Measurements from ENCODE around the gene MRPS31.

The MRPS31 gene

DNA sequence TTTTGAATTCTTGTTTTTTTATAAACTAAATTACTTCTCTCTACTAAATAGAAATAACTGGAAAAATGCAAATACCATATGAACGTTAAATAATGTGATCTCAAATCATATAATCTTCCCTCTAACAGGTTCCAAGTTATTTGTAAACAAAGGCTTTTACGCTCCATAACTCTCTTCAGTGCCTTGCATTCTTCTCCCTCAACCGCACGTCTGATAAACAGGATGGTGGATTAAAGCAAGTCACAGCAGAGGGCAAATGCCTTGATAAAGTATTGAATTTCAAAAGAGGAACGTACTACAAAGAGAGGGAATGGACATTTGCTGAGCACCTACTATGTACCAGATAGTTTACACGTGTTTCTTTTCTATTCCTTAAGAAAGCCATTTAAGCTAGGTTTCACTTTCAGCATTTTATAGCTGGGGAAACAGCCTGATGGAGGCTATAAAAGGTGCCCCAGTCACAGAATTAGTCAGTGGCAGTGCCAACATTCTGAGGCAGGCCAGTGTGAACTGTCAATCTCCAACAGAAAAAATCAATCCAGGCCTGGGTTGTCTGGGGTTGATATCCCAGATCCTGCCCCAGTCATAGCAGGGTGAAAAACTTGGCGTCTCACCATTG, 15.8 kb downstream of the MRPS31 start:
- TF ChIP-seq TAF1 (IDR thresholded peaks at IDR 0.05; ENCODE audit: borderline replicate concordance, insufficient read depth, low read length) (no peak), FOXP2 (optimal IDR thresholded peaks at IDR 0.05; ENCODE audit: borderline replicate concordance, extremely low read depth, extremely low read length, insufficient read depth) (no peak)

DNA sequence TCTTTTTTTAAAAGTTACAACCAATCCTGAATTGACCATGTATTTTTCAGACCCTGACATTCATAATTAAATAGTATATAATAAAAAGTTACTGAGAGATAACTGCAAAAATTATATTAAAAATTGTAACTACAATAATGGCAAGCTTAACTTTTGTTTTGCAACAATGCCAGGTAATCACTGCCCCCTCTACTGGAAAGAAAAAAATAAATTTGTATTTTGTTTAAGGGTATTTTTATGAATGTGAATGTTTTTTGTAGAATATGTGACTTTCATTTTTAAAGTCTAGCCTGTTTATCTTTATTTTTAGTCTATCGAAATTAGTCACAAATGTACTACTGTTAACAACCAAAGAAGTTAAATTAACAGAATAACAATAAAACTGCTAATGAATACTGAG, 21.7 kb downstream of the MRPS31 start:
- no peak for TF ChIP-seq POLR2AphosphoS5 (IDR thresholded peaks at IDR 0.05; ENCODE audit: low read depth, low read length)
- TF ChIP-seq, protein P1, sequence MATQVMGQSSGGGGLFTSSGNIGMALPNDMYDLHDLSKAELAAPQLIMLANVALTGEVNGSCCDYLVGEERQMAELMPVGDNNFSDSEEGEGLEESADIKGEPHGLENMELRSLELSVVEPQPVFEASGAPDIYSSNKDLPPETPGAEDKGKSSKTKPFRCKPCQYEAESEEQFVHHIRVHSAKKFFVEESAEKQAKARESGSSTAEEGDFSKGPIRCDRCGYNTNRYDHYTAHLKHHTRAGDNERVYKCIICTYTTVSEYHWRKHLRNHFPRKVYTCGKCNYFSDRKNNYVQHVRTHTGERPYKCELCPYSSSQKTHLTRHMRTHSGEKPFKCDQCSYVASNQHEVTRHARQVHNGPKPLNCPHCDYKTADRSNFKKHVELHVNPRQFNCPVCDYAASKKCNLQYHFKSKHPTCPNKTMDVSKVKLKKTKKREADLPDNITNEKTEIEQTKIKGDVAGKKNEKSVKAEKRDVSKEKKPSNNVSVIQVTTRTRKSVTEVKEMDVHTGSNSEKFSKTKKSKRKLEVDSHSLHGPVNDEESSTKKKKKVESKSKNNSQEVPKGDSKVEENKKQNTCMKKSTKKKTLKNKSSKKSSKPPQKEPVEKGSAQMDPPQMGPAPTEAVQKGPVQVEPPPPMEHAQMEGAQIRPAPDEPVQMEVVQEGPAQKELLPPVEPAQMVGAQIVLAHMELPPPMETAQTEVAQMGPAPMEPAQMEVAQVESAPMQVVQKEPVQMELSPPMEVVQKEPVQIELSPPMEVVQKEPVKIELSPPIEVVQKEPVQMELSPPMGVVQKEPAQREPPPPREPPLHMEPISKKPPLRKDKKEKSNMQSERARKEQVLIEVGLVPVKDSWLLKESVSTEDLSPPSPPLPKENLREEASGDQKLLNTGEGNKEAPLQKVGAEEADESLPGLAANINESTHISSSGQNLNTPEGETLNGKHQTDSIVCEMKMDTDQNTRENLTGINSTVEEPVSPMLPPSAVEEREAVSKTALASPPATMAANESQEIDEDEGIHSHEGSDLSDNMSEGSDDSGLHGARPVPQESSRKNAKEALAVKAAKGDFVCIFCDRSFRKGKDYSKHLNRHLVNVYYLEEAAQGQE (IDR thresholded peaks at IDR 0.05; ENCODE audit: insufficient read depth in 1 of 2, low read depth in 2 of 2, low read length in 2 of 2) = no peak

GRCh38 chr13:40732658-40733057, 38.3 kb downstream of the MRPS31 start:
- no peak for TF ChIP-seq POLR2AphosphoS5 (IDR thresholded peaks at IDR 0.05; ENCODE audit: low read depth, low read length)
- TF ChIP-seq TAF1 (IDR thresholded peaks at IDR 0.05; ENCODE audit: borderline replicate concordance, insufficient read depth, low read length) = no peak
- TF ChIP-seq FOXP2 (optimal IDR thresholded peaks at IDR 0.05; ENCODE audit: borderline replicate concordance, extremely low read depth, extremely low read length, insufficient read depth) = no peak
- no peak for TF ChIP-seq SIN3A (IDR thresholded peaks at IDR 0.05; ENCODE audit: borderline replicate concordance, insufficient read depth, low read length)
- TF ChIP-seq, protein P1 (IDR thresholded peaks at IDR 0.05; ENCODE audit: insufficient read depth in 1 of 2, low read depth in 2 of 2, low read length in 2 of 2) = no peak

- TF ChIP-seq, protein P1 (IDR thresholded peaks at IDR 0.05; ENCODE audit: insufficient read depth in 1 of 2, low read depth in 2 of 2, low read length in 2 of 2) = no peak
- TF ChIP-seq TAF1 (IDR thresholded peaks at IDR 0.05; ENCODE audit: borderline replicate concordance, insufficient read depth, low read length) = no peak
- no peak for TF ChIP-seq FOXP2 (optimal IDR thresholded peaks at IDR 0.05; ENCODE audit: borderline replicate concordance, extremely low read depth, extremely low read length, insufficient read depth)
- TF ChIP-seq POLR2AphosphoS5 (IDR thresholded peaks at IDR 0.05; ENCODE audit: low read depth, low read length) = no peak
- no peak for TF ChIP-seq SIN3A (IDR thresholded peaks at IDR 0.05; ENCODE audit: borderline replicate concordance, insufficient read depth, low read length)
These were observed 42.4 kb downstream of the MRPS31 start for GRCh38 chr13:40728595-40728994.

DNA sequence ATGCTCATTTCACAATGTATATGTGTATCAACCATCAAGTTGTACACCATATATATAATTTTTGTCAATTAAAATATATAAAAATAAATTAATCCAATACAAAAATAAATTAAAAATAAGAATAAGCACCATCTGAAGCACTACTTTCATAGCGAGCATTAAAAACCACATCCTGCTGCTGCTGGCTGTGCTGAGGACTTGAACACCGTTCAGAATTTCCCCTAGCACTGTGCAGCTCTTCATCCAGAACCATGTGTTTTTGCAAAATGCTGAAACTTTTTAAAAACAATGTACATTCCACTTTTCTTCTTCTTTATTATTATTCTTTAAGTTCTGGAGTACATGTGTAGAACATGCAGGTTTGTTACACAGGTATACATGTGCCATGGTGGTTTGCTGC, 64.6 kb downstream of the MRPS31 start:
- TF ChIP-seq, protein P1 (IDR thresholded peaks at IDR 0.05; ENCODE audit: insufficient read depth in 1 of 2, low read depth in 2 of 2, low read length in 2 of 2) = no peak
- TF ChIP-seq POLR2AphosphoS5 (IDR thresholded peaks at IDR 0.05; ENCODE audit: low read depth, low read length) (no peak), FOXP2 (optimal IDR thresholded peaks at IDR 0.05; ENCODE audit: borderline replicate concordance, extremely low read depth, extremely low read length, insufficient read depth) (no peak)

Data from PFSK-1 (cell line).